GM21576 (cell line): ENCODE data around the gene CHMP1A.
"Not testable (repeated sequence)": the region's sequence is repeated elsewhere in the genome, so short reads cannot be mapped to it uniquely, and the experiment has no call there.

ENCODE experiments used
- ATAC-seq: cut with Tn5 transposase; IDR thresholded peaks from one replicate; pipeline ENCODE4 v1.9.1; 2021; ENCODE audit warnings: mild to moderate bottlenecking, moderate library complexity; ENCODE audit not compliant: unreplicated experiment

Gene CHMP1A

DNA sequence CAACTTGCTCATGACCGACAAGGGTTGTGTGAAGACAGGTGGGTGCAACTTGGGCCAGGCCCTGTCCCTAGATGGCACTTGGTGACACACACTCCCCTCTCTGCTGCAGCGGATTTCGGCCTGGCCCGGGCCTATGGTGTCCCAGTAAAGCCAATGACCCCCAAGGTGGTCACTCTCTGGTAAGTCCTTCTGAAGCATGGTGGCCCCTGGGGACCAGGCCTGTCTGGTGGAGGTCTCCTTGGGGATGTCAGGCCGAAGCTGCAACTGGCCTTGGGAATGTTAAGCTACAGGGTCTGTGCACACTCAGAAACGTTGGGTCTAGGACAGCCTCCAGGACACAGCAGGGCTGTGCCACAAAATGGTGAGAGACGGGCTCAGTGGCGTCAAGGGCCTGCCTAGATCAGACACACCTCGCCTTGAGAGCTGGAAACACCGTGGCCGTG lies 35.8 kb upstream of the CHMP1A start:
- ATAC-seq: no peak

DNA sequence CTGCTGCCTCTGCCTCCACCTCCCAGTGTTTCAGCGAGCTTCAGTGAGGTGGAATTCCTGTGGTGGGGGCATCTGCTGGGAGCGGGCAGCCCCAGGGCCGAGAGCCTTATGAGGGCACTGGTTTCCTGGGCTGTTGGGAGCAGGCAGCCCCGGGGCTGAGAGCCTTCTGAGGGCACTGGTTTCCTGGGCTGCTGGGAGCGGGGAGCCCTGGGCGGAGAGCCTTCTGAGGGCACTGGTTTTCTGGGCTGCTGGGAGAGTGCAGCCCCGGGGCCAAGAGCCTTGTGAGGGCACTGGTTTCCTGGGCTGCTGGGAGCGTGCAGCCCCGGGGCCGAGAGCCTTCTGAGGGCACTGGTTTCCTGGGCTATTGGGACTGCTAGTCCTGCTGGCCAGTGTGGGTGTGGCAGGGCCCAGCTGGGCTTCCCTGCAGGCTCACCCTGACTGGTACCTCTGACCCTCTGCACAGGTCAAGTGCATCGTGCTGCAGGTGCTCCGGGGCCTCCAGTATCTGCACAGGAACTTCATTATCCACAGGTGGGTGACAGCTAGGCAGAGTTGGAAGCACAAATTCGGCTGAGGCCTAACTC lies 34.6 kb upstream of the CHMP1A start:
- no peak for ATAC-seq

DNA sequence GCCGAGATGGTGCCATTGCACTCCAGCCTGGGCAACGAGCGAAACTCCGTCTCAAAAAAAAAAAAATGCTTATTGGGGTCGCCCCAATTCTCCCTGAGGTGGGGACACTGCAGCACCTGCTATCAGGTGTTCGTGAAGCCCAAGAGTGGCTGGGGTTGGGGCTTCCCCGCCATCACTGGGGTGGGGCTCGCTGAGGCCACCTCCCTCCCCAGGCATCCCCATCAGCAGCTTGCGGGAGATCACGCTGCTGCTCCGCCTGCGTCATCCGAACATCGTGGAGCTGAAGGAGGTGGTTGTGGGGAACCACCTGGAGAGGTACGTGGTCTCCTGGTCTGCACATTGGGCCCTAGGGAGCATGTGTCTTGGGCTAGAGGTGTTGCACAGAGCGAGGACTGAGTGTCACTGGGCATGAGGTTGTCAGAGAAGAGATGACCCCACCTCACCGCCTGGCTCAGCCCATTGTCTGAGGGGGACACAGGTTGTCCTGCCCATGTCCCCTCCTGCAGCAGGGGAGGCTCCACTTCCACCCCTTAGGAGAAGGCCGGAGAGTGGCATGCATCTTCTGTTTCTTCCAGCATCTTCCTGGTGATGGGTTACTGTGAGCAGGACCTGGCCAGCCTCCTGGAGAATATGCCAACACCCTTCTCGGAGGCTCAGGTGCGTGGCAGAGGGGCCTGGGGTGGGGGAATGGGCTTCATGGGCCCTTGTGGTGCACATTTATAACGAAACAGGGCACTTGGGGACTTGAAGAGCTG lies 33.9 kb upstream of the CHMP1A start:
- ATAC-seq: no peak

DNA sequence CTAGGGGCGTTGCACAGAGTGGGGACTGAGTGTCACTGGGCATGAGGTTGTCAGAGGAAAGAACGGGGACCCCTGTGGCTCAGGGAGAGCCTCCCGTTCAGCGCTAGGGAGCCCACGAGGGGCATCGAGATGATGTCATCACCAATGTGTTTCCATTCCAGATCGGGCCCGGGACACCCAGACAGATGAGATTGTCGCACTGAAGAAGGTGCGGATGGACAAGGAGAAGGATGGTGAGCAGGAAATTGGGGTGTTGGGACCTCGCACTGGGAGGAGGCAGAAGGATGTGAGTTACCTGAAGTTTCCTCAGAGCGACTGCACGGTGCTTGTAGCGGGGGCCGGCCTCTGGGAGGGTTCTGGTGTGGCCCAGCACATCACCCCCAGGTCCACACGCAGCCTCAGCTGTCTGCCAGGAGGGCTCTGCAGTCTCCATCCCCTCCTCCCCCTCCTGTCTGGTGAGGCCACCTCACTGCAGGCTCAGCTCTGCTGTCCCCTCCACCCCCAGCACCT lies 32.9 kb upstream of the CHMP1A start:
- ATAC-seq: no peak

DNA sequence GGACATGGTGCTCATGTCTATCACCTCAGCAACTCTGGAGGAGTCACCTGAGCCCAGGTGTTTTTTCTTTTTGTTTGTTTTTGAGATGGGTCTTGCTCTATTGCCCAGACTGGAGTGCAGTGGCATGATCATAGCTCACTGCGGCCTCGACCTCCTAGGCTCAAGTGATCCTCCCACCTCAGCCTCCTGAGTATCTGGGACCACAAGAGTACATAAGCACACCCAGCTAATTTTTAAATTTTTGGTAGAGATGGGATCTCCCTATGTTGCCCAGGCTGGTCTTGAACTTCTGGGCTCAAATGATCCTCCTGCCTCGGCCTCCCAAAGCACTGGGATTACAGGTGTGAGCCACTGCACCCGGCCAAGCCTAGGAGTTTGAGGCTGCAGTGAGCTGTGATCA lies 32.1 kb upstream of the CHMP1A start:
- not testable (repeated sequence) for ATAC-seq

DNA sequence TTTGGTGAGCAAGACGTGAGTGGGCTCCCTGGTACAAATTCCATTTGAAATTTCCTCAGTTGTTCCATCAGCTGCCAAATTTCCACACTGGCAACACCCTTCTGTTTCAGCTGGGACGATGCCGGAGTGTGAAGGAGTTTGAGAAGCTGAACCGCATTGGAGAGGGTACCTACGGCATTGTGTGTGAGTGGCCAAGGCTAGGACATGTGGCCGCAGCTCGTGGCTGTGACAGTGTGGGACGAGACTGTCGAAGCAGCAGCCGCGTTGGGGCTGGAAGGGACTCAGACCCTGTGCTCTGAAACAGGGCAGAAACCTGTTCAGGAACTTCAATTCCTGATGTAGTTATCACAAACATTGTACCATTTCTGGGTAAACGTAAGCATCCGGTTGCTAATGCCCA lies 31.6 kb upstream of the CHMP1A start:
- ATAC-seq: no peak

DNA sequence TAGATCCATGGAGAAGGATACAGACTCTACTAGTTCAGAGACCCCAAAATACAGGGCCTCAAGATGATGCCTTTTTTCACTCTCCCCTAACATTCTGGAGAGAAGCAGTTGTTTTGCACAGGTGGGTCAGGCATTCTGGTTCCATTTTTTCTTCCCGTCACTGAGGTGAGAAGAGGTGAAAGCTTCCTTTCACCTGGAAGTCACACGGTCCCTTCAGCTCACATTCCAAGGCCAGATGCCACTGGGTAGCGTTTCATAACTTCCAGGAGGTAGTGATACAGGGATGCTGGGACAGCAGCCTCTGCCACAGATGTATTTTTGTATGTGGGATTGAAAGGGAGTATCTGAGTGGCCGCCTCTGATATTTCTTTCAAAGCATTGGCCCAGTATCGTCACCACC lies 30.9 kb upstream of the CHMP1A start:
- ATAC-seq: no peak

DNA sequence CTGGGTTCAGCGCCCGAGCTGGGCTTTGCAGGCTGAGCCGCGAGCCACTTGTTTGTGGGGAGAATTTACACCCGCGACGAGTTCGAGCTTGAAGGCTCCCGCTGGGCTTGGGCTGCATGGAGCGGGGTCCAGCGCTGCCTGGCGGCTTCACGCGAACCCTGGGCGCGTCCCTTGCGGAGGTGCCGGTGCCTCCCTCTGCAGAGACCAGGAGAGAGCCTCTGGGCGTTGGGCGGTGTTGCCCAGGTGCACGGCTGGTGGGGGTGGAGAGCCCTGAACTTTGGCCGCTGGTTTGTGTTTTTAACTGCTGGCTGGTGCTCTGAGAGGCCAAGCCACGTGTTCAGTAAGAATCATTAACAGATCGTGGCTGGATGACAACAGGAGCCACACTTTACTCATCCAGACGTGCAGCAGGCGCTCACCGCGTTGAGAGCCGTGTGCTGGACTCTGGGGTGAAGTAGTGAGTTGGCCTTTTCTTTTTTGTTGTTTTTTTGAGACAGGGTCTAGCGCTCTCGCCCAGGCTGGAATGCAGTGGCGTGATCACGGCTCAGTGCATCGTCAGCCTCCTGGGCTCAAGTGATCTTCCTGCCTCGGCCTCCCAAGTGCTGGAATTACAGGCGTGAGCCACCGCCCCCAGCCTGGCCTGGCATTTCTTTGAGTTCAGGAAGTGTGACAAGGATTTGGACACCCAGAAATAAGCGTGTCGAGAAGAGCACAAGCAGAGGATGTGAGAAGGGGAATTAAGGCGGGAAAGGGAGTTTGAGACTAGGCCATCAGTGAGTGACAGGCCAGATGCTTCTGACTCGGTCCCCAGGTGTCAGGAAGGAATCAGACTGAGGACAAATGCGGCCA lies 29.8 kb upstream of the CHMP1A start:
- ATAC-seq: peak; percentile 37

DNA sequence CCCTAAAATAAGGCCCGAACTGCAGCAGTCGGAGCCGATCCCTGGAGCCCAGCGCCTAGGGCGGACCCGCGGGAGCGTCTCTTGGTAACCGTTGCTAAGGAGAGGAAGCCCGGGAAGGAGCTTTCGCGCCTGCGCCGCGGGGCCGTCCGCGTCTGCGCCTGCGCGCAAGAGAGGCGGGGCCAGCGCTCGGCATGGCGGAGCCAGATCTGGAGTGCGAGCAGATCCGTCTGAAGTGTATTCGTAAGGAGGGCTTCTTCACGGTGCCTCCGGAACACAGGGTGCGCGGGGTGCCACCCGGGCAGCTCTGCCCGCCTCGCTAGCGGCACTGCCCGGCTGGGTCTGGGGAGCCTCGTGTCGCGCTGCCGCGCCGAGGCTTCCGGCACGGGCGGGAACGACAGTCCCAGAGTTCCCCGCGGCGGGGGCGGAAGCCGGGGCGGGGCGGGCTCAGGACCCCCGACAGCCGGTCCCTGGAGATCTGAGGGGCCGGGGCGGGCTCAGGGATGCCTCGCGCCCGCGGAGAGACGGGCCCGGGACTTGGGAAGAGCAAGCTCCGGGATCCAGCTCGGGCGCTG lies 29.1 kb upstream of the CHMP1A start, which contains the start of gene CDK10:
TSS of gene CDK10 (plus strand) at position 170 of the 572 bp plus-strand sequence. CDS start at position 192, 22 bp downstream.
- peak; percentile 73 for ATAC-seq

DNA sequence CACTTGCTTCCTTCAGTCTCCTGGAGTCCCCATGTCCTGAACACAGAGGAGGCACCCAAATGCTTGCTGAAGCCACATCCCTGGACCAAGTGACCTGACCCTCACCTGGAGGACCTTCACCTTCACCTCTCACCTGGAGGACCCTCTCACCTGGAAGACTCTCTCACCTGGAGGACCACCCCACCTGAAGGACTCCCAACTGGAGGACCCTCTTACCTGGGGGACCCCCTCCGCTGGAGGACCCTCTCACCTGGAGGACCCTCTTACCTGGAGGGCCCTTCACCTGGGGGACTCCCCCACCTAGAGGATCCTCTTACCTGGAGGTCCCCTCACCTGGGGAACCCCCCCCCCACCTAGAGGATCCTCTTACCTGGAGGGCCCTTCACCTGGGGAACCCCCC lies 28.4 kb upstream of the CHMP1A start:
- no peak for ATAC-seq

DNA sequence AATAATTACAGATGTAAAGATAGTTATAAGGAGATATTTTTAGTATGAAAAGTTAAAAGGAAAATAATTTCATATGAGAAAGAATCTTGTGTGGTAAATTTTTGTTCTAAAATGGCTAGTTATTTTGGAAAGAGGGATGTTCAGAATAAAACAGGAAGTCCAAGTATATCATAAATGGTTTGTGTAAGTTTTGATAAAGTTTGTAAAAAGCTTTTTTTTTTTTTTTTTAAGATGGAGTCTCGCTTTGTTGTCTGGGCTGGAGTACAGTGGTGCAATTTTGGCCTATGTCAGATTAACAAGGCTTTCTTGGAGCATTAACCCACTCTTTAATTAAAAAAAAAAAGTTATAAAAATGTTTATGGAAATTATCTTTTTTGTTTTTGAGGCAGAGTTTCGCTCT lies 20.8 kb upstream of the CHMP1A start:
- ATAC-seq: no peak

DNA sequence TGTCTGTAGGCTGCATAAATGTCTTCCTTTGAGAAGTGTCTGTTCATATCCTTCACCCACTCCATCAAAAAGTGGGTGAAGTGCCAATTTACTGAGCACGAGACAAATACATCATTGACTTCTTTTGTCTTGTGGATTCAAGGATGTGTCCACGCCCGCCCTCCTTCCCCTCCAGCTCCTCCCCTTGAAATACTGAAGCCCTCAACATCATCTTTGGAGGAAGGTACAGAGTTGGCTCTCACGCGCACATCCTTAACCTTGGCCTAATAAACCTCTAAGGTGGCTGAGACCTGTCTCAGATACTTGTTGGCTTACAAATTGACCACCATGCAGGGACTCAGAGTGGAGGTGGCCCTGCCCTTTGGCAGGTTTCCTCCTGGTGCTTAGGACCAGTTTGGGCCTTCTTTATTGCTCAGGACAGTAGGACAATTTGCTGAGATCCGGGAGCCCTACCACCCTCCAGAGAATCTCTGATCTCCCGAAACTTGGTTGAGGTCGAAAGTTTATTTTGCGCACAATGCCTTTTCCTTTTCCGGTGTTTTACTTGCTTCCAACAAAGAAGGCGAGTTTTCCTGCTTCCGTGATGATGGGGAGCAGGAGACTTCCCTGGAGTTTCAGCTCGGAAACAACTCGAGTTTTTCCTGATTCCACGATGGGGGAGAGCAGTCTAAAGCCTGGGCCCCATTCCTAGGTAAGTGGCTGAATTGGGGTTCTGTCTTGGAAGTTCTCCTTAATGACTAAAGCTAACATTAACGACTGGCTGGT lies 14.9 kb upstream of the CHMP1A start:
- no peak for ATAC-seq

DNA sequence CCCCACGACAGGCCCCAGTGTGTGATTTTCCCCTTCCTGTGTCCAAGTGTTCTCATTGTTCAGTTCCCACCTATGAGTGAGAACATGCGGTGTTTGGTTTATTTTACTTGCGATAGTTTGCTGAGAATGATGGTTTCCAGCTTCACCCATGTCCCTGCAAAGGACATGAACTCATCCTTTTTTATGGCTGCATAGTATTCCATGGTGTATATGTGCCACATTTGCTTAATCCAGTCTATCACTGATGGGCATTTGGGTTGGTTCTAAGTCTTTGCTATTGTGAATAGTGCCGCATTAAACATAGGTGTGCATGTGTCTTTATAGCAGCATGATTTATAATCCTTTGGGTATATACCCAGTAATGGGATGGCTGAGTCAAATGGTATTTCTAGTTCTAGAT lies 14.1 kb upstream of the CHMP1A start:
- ATAC-seq: not testable (repeated sequence)

DNA sequence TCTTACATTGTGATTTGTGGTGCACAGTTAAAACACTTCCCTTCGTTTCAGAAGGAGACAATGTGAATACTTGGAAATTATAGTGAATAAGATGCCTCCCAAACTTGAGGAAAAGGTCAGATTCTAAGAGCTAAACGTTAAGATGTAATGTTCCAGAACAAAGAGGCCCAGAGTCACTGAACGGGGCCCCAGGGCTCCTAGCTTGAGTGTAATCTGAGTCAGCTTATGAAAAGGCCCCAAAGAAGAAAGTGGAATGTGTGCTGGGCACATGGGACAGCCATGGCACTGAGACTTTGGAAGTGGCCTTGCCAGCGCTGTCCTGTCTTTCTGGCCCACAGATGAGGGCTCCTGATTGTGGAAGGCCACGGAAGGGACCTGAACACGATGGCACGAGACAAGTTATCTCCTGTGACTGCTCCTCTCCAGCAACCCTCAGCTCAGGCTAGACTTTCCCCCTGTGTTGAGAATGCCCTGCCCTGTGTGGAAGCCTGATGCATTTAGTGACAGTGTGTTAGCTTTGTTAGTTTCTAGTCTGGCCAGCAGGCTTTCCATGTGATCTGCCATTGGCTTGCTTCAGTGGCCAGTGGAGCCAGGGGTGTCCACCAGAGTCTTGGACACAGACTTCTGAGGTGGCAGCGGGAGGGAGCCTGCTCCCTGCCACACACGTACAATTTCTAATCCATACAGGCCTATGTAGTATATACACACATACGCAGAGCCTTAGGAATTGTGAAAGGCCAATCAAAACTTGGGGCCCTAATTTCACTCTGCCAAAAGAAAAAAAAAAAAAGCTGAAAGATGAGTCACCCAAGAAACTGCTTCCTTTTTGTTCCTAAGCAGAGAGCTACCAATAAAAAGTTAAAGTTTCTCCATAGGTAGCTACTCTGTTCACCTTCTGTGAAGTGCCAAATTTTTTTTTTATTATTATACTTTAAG lies 13.3 kb upstream of the CHMP1A start:
- ATAC-seq: no peak

DNA sequence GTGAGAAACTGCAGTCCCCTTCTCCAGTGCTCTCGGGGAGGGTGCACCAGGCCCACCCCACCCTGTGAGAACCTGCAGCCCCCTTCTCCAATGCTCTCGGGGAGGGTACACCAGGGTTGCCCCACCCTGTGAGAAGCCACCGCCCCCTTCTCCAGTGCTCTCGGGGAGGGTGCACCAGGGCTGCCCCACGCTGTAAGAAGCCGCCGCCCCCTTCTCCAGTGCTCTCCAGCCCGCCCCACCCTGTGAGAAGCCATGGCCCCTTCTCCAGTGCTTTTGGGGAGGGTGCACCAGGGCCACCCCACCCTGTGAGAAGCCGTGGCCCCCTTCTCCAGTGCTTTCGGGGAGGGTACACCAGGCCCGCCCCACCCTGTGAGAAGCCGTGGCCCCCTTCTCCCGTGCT lies 12.2 kb upstream of the CHMP1A start:
- ATAC-seq: no peak

DNA sequence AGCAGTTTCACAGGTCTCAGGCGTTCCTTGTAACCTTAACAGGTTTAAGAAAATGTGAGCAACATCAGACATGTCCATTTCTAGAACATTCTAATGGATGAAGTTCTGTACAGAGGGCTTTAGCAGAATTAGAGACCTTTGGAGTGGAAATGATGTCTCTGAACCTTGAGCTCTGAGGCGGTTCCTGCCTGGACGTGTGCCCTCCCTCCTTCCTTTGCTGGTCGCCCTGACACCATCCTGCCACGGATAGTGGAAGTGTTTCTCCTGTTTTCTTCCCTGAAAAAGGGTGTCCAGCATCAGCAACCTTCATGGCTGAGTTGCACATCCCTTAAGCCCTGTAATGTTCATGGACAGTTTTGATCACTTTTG lies 11.3 kb upstream of the CHMP1A start:
- ATAC-seq: no peak

DNA sequence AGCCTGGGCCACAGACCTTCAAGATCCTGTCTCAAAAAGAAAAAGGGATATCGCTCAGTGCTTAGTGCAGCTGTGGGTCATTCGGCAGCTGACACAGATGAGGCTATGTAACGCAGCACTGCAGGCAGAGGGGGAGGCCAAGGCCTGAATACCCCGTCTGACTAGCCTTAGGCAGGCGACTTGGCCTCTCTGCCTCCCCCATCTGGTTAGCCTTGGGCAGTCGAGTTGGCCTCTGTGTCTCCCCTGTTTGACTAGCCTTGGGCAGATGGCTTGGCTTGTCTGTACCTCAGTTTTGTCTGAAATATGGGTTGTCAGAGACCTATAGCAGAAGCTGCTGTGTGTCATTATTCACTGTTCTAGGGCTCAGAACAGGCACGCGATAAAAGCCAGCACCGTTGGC lies 10.1 kb upstream of the CHMP1A start:
- ATAC-seq: no peak

DNA sequence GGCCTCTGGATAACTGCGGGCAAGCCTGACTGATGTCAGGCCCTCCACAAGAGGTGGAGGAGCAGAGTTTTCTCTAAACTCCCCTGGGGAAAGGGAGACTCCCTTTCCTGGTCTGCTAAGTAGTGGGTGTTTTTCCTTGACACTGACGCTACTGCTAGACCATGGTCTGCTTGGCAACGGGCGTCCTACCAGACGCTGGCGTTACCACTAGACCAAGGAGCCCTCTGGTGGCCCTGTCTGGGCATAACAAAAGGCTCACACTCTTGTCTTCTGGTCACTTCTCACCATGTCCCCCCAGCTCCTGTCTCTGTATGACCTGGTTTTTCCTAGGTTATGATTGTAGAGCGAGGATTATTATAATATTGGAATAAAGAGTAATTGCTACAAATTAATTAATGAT lies 9.5 kb upstream of the CHMP1A start:
- ATAC-seq: not testable (repeated sequence)

DNA sequence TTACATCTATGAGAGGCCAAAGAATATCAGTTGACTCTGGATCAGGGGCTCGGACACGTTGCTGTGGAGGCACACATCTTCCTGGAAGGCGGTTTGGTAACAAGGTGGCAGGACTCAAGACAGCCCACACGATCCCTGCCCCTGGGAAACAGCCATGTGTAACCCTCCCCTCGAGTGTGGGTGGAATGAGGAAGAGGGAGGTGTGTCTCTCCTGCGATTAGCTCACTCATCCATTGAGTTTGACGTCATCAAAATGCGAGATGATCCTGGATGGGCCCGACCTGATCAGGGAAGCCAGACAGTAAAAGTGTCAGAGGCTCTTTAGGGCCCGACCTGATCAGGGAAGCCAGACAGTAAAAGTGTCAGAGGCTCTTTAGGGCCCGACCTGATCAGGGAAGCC lies 6.7 kb upstream of the CHMP1A start:
- ATAC-seq: not testable (repeated sequence)
